Measurements from ENCODE around the gene GNAO1. TPM values are rescaled to one million over a fixed set of nuclear protein-coding genes. Genes with fewer than 3 reads are reported as not detected.

GNAO1 gene
- total and polyA plus RNA-seq, 2 donors (not counting 1 experiment from before 2014, with no cell fraction given), result 0.13 to 5.1 TPM

DNA sequence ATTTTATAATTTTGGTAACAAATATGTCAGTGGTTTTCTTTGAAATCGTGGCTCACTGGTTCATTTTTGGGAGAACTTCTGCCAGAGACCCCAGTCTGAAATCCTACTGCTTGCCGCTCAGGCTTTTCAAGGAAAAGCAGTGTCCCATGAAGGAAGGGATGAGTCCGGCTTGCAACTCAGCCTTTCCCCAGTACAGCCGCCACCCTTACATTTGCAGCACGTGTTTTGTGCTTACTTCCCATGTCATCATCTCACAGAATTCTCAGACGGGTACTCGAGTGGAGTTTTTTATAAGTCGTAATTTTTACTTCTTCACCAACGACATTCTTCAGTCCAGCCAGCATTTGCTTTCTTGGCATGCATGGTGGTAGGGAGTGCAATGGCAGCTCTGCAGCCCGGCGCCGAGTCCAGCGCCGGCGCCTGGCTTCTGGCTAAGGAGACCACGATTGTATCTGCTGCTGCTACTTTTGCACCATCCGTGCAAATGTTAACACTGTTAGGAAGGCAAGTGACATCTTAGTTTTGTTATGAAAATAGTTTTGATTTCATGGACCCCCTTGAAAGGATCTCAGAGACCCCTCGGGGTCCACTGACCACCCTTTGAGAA, 123.1 kb downstream of the GNAO1 start:
- H2AFZ ChIP-seq (ENCODE audit: insufficient read depth, low read depth, low read length, poor library complexity, severe bottlenecking), result no peak overlapping the region
- WGBS (ENCODE audit: insufficient coverage), result 91% methylated on average over 14 of the region's 18 CpGs
- H3K36me3 ChIP-seq (replicated peaks in 1 of 2; ENCODE audit: control extremely low read depth in 1 of 2, control insufficient read depth in 1 of 2, extremely low read depth in 1 of 2, insufficient read depth in 2 of 2, low read length in 1 of 2), result no peaks in the 10 kb centered on the region
- CTCF ChIA-PET, result interaction anchor here (1.4 kb wide), 1 partner anchor 369 kb away, joined by 4 read pairs; no protein-coding TSS in a partner anchor
- no peak overlapping the region for H3K27ac ChIP-seq (ENCODE audit: low read length in 2 of 2)
- no peaks in the 10 kb centered on the region for H3K79me2 ChIP-seq (ENCODE audit: control insufficient read depth, insufficient read depth, low read length)
- no peak for ATAC-seq (ENCODE audit: low read depth)
- no peaks in the 10 kb centered on the region for H4K20me1 ChIP-seq (ENCODE audit: control insufficient read depth, insufficient read depth, low read length, poor library complexity, severe bottlenecking)
- H3K4me2 ChIP-seq (replicated peaks; ENCODE audit: low read depth, low read length, poor library complexity, severe bottlenecking), result no peak overlapping the region
- Mint-ChIP-seq H3K27me3 (peaks cover 9% of the 10 kb centered on the region), H3K27ac (no peak overlapping the region), H3K9me3 (ENCODE audit: insufficient read depth) (no peaks in the 10 kb centered on the region), H3K4me1 (peaks cover 8% of the 10 kb centered on the region), H3K4me3 (no peak overlapping the region)
- H3K4me1 ChIP-seq (ENCODE audit: control insufficient read depth in 2 of 2, insufficient read depth in 2 of 2, low read length in 2 of 2), result peaks cover 3 to 5% of the 10 kb centered on the region in 2 donors
- H3K9ac ChIP-seq (ENCODE audit: low read length), result no peak overlapping the region
- intact Hi-C loops (cut with micrococcal nuclease), result no loop called here
- H3K9me3 ChIP-seq (ENCODE audit: control extremely low read depth in 1 of 3, control insufficient read depth in 2 of 3, insufficient read depth in 1 of 3, low read length in 2 of 3), result peaks cover 0 to 4% (median 0%) of the 10 kb centered on the region in 3 donors
- DNase-seq, result no peak
- TF ChIP-seq EZH2 (IDR thresholded peaks at IDR 0.05; ENCODE audit: borderline replicate concordance, insufficient read depth, low read depth, low read length, poor library complexity, severe bottlenecking) (no peak), CTCF (IDR thresholded peaks at IDR 0.05) (no peak)
- H3K4me3 ChIP-seq (ENCODE audit: control extremely low read depth in 1 of 5, extremely low read depth in 1 of 5, insufficient read depth in 1 of 5, low read depth in 2 of 5, low read length in 4 of 5), result no peak overlapping the region
- POLR2A ChIA-PET, result no interaction called here
- H3K27me3 ChIP-seq (replicated peaks in 1 of 4; ENCODE audit: control extremely low read depth in 1 of 4, control insufficient read depth in 3 of 4, insufficient read depth in 4 of 4, low read length in 3 of 4), result peaks cover 0 to 5% (median 0%) of the 10 kb centered on the region in 4 experiments

GRCh38 chr16:56315955-56316354, 124.7 kb downstream of the GNAO1 start:
- 86% methylated on average over 7 of the region's 7 CpGs for WGBS (ENCODE audit: insufficient coverage)
- peaks cover 11% of the 10 kb centered on the region for H3K4me1 Mint-ChIP-seq
- Histone ChIP-seq H3K79me2 (ENCODE audit: control insufficient read depth, insufficient read depth, low read length) (no peaks in the 10 kb centered on the region), H3K27me3 (replicated peaks in 1 of 4; ENCODE audit: control extremely low read depth in 1 of 4, control insufficient read depth in 3 of 4, insufficient read depth in 4 of 4, low read length in 3 of 4) (peaks cover 0 to 5% (median 0%) of the 10 kb centered on the region in 4 experiments), H3K36me3 (replicated peaks in 1 of 2; ENCODE audit: control extremely low read depth in 1 of 2, control insufficient read depth in 1 of 2, extremely low read depth in 1 of 2, insufficient read depth in 2 of 2, low read length in 1 of 2) (no peaks in the 10 kb centered on the region), H3K9me3 (ENCODE audit: control extremely low read depth in 1 of 3, control insufficient read depth in 2 of 3, insufficient read depth in 1 of 3, low read length in 2 of 3) (peaks cover 0 to 4% (median 0%) of the 10 kb centered on the region in 3 donors), H3K4me1 (ENCODE audit: control insufficient read depth in 2 of 2, insufficient read depth in 2 of 2, low read length in 2 of 2) (peaks cover 3 to 11% of the 10 kb centered on the region in 2 donors), H3K4me2 (replicated peaks; ENCODE audit: low read depth, low read length, poor library complexity, severe bottlenecking) (no peak overlapping the region), H3K27ac (ENCODE audit: low read length in 2 of 2) (no peak overlapping the region), H3K9ac (ENCODE audit: low read length) (no peak overlapping the region), H4K20me1 (ENCODE audit: control insufficient read depth, insufficient read depth, low read length, poor library complexity, severe bottlenecking) (no peaks in the 10 kb centered on the region), H2AFZ (ENCODE audit: insufficient read depth, low read depth, low read length, poor library complexity, severe bottlenecking) (no peak overlapping the region), H3K4me3 (ENCODE audit: control extremely low read depth in 1 of 5, extremely low read depth in 1 of 5, insufficient read depth in 1 of 5, low read depth in 2 of 5, low read length in 4 of 5) (no peak overlapping the region)
- POLR2A ChIA-PET, result no interaction called here
- intact Hi-C loops (cut with micrococcal nuclease), result loop anchor here (5.0 kb wide), 2 partner anchors 114 to 386 kb away; no protein-coding TSS in a partner anchor
- peaks cover 9% of the 10 kb centered on the region for H3K27me3 Mint-ChIP-seq
- no peak for ATAC-seq (ENCODE audit: low read depth)
- no peak overlapping the region for H3K4me3 Mint-ChIP-seq
- CTCF ChIA-PET, result interaction anchor here (0.7 to 8.8 kb wide), 3 partner anchors 52 to 371 kb away, joined by 3 to 156 read pairs (median 4); no protein-coding TSS in a partner anchor
- no peak for DNase-seq
- no peak overlapping the region for H3K27ac Mint-ChIP-seq
- no peak for TF ChIP-seq CTCF (IDR thresholded peaks at IDR 0.05)
- no peak for TF ChIP-seq EZH2 (IDR thresholded peaks at IDR 0.05; ENCODE audit: borderline replicate concordance, insufficient read depth, low read depth, low read length, poor library complexity, severe bottlenecking)
- H3K9me3 Mint-ChIP-seq (ENCODE audit: insufficient read depth), result no peaks in the 10 kb centered on the region

Data from B cell (primary cell).